PC-3 (cell line): ENCODE measurements around the gene C1QTNF6. TPM values are rescaled to one million over a fixed set of nuclear protein-coding genes. Genes with fewer than 3 reads are reported as not detected.

Experiments used
- ATAC-seq: fragments of 200-7000 bp; cut with Tn5 transposase; 2 replicates; pipeline ENCODE4 v1.9.1; 2020; ENCODE audit warnings: mild to moderate bottlenecking, moderate library complexity
- BruUV-seq: library from RNA; stranded (reverse); fragments of 400-500 nt; replicated peaks from 2 replicates; lab custom pipeline; 2021; lab: Mats Ljungman, UMichigan
- CTCF ChIA-PET: fragments of 300-600 bp; sonication (Branson Sonifier 250); formaldehyde crosslinking; loops from one replicate; lab custom pipeline; 2022; ENCODE audit warnings: antibody characterized with exemption; lab: Charles Lee
- POLR2A ChIA-PET: fragments of 300-600 bp; sonication (Branson Sonifier 250); formaldehyde crosslinking; loops from one replicate; lab custom pipeline; 2022; ENCODE audit warnings: antibody characterized with exemption; ENCODE audit not compliant: unreplicated experiment; lab: Charles Lee
- DNase-seq: peaks from one replicate; pipeline ENCODE4 v3.0.0-alpha.2; 2015
- H2AFZ ChIP-seq: fragments of 300-600 bp; sonication (generic); 2 replicates; pipeline ENCODE4 v1.6.0; 2016; ENCODE audit warnings: antibody characterized with exemption, low read length
- H3F3A ChIP-seq: fragments of 300-600 bp; sonication (generic); one replicate; pipeline ENCODE4 v1.6.0; 2017; ENCODE audit warnings: antibody characterized with exemption, low read length, control low read depth, mild to moderate bottlenecking; ENCODE audit not compliant: unreplicated experiment
- H3K27ac ChIP-seq: fragments of 300-600 bp; sonication (generic); 2 replicates; pipeline ENCODE4 v1.5.1; 2016; ENCODE audit warnings: mild to moderate bottlenecking, low read length
- H3K27me3 ChIP-seq: fragments of 300-600 bp; sonication (generic); 2 replicates; pipeline ENCODE4 v1.6.1; 2016; ENCODE audit warnings: low read length, mixed read lengths
- H3K36me3 ChIP-seq: fragments of 300-600 bp; sonication (generic); 2 replicates; pipeline ENCODE4 v1.6.1; 2016; ENCODE audit warnings: low read depth, mixed run types, low read length, mixed read lengths
- H3K4me1 ChIP-seq: fragments of 300-600 bp; sonication (generic); 2 replicates; pipeline ENCODE4 v1.5.1; 2016; ENCODE audit warnings: low read length; ENCODE audit not compliant: insufficient read depth
- H3K4me2 ChIP-seq: fragments of 300-600 bp; sonication (generic); 2 replicates; pipeline ENCODE4 v1.6.0; 2016; ENCODE audit warnings: low read length
- H3K4me3 ChIP-seq: fragments of 300-600 bp; sonication (generic); 2 replicates; pipeline ENCODE4 v1.5.1; 2016; ENCODE audit warnings: mild to moderate bottlenecking, low read length, mixed read lengths
- H3K79me2 ChIP-seq: fragments of 300-600 bp; sonication (generic); 2 replicates; pipeline ENCODE4 v1.6.1; 2017; ENCODE audit warnings: low read length, mixed read lengths
- H3K9ac ChIP-seq: fragments of 300-600 bp; sonication (generic); 2 replicates; pipeline ENCODE4 v1.6.0; 2016; ENCODE audit warnings: mild to moderate bottlenecking, low read length
- H3K9me2 ChIP-seq: fragments of 300-600 bp; sonication (generic); replicated peaks from 2 replicates; pipeline ENCODE4 v1.6.1; 2016; ENCODE audit warnings: mixed run types, low read length, mixed read lengths
- H3K9me3 ChIP-seq: fragments of 300-600 bp; sonication (generic); 2 replicates; pipeline ENCODE4 v1.6.1; 2016; ENCODE audit warnings: low read length, mixed read lengths
- H4K20me1 ChIP-seq: fragments of 300-600 bp; sonication (generic); 2 replicates; pipeline ENCODE4 v1.6.1; 2016; ENCODE audit warnings: low read length, mixed read lengths
- CTCF ChIP-seq: fragments of 300-600 bp; sonication (generic); conservative IDR thresholded peaks from 2 replicates; pipeline ENCODE4 v1.5.1; 2017; ENCODE audit warnings: antibody characterized with exemption, low read depth, mild to moderate bottlenecking, low read length
- EZH2 ChIP-seq: fragments of 300-600 bp; sonication (generic); IDR thresholded peaks from one replicate; pipeline ENCODE4 v1.6.1; 2017; ENCODE audit warnings: antibody characterized with exemption, mild to moderate bottlenecking, low read length; ENCODE audit not compliant: unreplicated experiment
- EZH2phosphoT487 ChIP-seq: fragments of 300-600 bp; sonication (generic); IDR thresholded peaks from 2 replicates; pipeline ENCODE4 v1.6.1; 2018; ENCODE audit warnings: mild to moderate bottlenecking, antibody characterized with exemption, low read length, borderline replicate concordance
- intact Hi-C: fragments of 100-400 bp; cut with micrococcal nuclease; formaldehyde crosslinking; loops from 2 replicates; pipeline ENCODE4 v1.9.0; 2023
- total RNA-seq: library from RNA; depleted of rRNA; stranded (reverse); fragments of >200 nt; gene quantifications from 2 replicates; pipeline ENCODE4 v1.2.3, GENCODE V29; 2014

C1QTNF6 gene
- total RNA-seq, 1 experiment from 2014 or later: 3.8 TPM

- no TSS peak for BruUV-seq
- Histone ChIP-seq H3K27me3 (no peaks in the 10 kb centered on the region), H4K20me1 (no peaks in the 10 kb centered on the region), H3F3A (no peaks in the 10 kb centered on the region), H3K79me2 (no peaks in the 10 kb centered on the region), H3K36me3 (no peaks in the 10 kb centered on the region), H3K9me3 (no peaks in the 10 kb centered on the region), H3K4me2 (no peak overlapping the region), H3K27ac (no peak overlapping the region), H2AFZ (no peak overlapping the region), H3K4me1 (no peaks in the 10 kb centered on the region), H3K4me3 (no peak overlapping the region), H3K9me2 (no peaks in the 10 kb centered on the region), H3K9ac (no peak overlapping the region)
- intact Hi-C loops: no loop called here
- no peak for DNase-seq
- POLR2A ChIA-PET: no interaction called here
- CTCF ChIA-PET: no interaction called here
- no peak for TF ChIP-seq EZH2
- TF ChIP-seq CTCF: no peak
- ATAC-seq: no peak
Measured at GRCh38 chr22:37214731-37215030, 26.6 kb upstream of the C1QTNF6 start.

- no peaks in the 10 kb centered on the region for H3K36me3 ChIP-seq
- no peaks in the 10 kb centered on the region for H3K4me1 ChIP-seq
- ChIA-PET CTCF (no interaction called here), POLR2A (no interaction called here)
- no peak overlapping the region for H3K9ac ChIP-seq
- no peak for DNase-seq
- H3K27me3 ChIP-seq: no peaks in the 10 kb centered on the region
- TF ChIP-seq CTCF: no peak
- TF ChIP-seq EZH2: no peak
- TF ChIP-seq EZH2phosphoT487: no peak
- no peak overlapping the region for H2AFZ ChIP-seq
- BruUV-seq: no TSS peak
- no peaks in the 10 kb centered on the region for H3K9me3 ChIP-seq
- H3F3A ChIP-seq: no peaks in the 10 kb centered on the region
- H3K4me3 ChIP-seq: no peak overlapping the region
- no peaks in the 10 kb centered on the region for H4K20me1 ChIP-seq
- H3K4me2 ChIP-seq: no peak overlapping the region
- H3K27ac ChIP-seq: no peak overlapping the region
- no peaks in the 10 kb centered on the region for H3K79me2 ChIP-seq
- ATAC-seq: no peak
- H3K9me2 ChIP-seq: no peaks in the 10 kb centered on the region
- intact Hi-C loops: no loop called here
Measured at GRCh38 chr22:37213941-37214730, 26.1 kb upstream of the C1QTNF6 start.

- no peak overlapping the region for H2AFZ ChIP-seq
- BruUV-seq: no TSS peak
- intact Hi-C loops: no loop called here
- H3K9me2 ChIP-seq: no peaks in the 10 kb centered on the region
- no peaks in the 10 kb centered on the region for H3K27me3 ChIP-seq
- ATAC-seq: no peak
- no peaks in the 10 kb centered on the region for H3K36me3 ChIP-seq
- H3K9me3 ChIP-seq: no peaks in the 10 kb centered on the region
- no peaks in the 10 kb centered on the region for H3K4me1 ChIP-seq
- no peaks in the 10 kb centered on the region for H3F3A ChIP-seq
- H3K27ac ChIP-seq: no peak overlapping the region
- no peak overlapping the region for H3K9ac ChIP-seq
- H3K79me2 ChIP-seq: no peaks in the 10 kb centered on the region
- no peak overlapping the region for H3K4me3 ChIP-seq
- DNase-seq: no peak
- ChIA-PET POLR2A (no interaction called here), CTCF (no interaction called here)
- no peak overlapping the region for H3K4me2 ChIP-seq
- no peaks in the 10 kb centered on the region for H4K20me1 ChIP-seq
- no peak for TF ChIP-seq EZH2phosphoT487
- TF ChIP-seq CTCF: no peak
- no peak for TF ChIP-seq EZH2
Measured at GRCh38 chr22:37213218-37213855, 25.3 kb upstream of the C1QTNF6 start.
